ENCODE measurements around the gene FKBP1C. TPM values are rescaled to one million over a fixed set of nuclear protein-coding genes. Genes with fewer than 3 reads are reported as not detected.

Gene FKBP1C
- total RNA-seq, 2 experiments from 2014 or later = 0.16 TPM; not detected in 1

Small RNA genes lying within 50 kb of the gene (small RNA-seq; reads per million reads assigned to genes)
- gene SPTLC1P3 = not detected

Other genes starting within 250 kb of the FKBP1C start
- 0.25 and 0.41 TPM in 2 replicates for gene LGSN, start 108.5 kb downstream of the FKBP1C start, total RNA-seq (2014; rRNA removed; shearing (Covaris generic))
- gene LGSN, start 108.5 kb downstream of the FKBP1C start, total RNA-seq (2022) = 0.26 and 0.76 TPM in 2 replicates

Measured in OCI-LY7 (cell line).